IMR-90 (cell line): Measurements from ENCODE around the gene CIART. TPM values are rescaled to one million over a fixed set of nuclear protein-coding genes. Genes with fewer than 3 reads are reported as not detected.

Source experiments
- ATAC-seq: fragments of 200-7000 bp; cut with Tn5 transposase; 2 replicates; pipeline ENCODE4 v1.9.1; 2020; ENCODE audit warnings: low read depth, mild to moderate bottlenecking, moderate library complexity
- BruUV-seq: library from RNA; stranded (reverse); fragments of 400-500 nt; replicated peaks from 2 replicates; lab custom pipeline; 2021; lab: Mats Ljungman, UMichigan
- CTCF ChIA-PET: fragments of 300-600 bp; formaldehyde crosslinking; extraction: SDS; loops from one replicate; lab custom pipeline; 2021; ENCODE audit warnings: antibody characterized with exemption; lab: Yijun Ruan, JAX
- POLR2A ChIA-PET: fragments of 300-600 bp; sonication (Branson Sonifier 250); formaldehyde crosslinking; loops from one replicate; lab custom pipeline; 2022; ENCODE audit warnings: antibody characterized with exemption; ENCODE audit not compliant: unreplicated experiment; lab: Charles Lee
- DNase-seq: peaks from one replicate; pipeline ENCODE4 v3.0.0; 2013
- H2AFZ ChIP-seq: replicated peaks from 2 replicates; pipeline ENCODE3; 2013; ENCODE audit warnings: low read length, mild to moderate bottlenecking; ENCODE audit not compliant: poor library complexity
- H2AK5ac ChIP-seq: 2 replicates; pipeline ENCODE4 v1.6.1; 2013; ENCODE audit warnings: low read depth, low read length, inconsistent platforms
- H2AK9ac ChIP-seq: replicated peaks from 2 replicates; pipeline ENCODE3; 2013; ENCODE audit warnings: mild to moderate bottlenecking, low read depth, low read length, moderate library complexity; ENCODE audit not compliant: poor library complexity
- H2BK120ac ChIP-seq: 2 replicates; pipeline ENCODE4 v1.6.1; 2013; ENCODE audit warnings: low read depth, low read length, inconsistent platforms
- H2BK15ac ChIP-seq: 3 replicates; pipeline ENCODE4 v1.6.1; 2013; ENCODE audit warnings: low read depth, low read length, inconsistent platforms
- H2BK20ac ChIP-seq: 2 replicates; pipeline ENCODE4 v1.6.1; 2013; ENCODE audit warnings: low read depth, mild to moderate bottlenecking, inconsistent platforms, low read length, moderate library complexity
- H2BK5ac ChIP-seq: 2 replicates; pipeline ENCODE4 v1.6.1; 2013; ENCODE audit warnings: mild to moderate bottlenecking, low read depth, low read length, inconsistent platforms; ENCODE audit not compliant: poor library complexity, severe bottlenecking
- H3K14ac ChIP-seq: replicated peaks from 2 replicates; pipeline ENCODE4 v1.6.1; 2013; ENCODE audit warnings: low read depth, low read length, inconsistent platforms
- H3K18ac ChIP-seq: 2 replicates; pipeline ENCODE4 v1.6.1; 2013; ENCODE audit warnings: low read depth, low read length, control low read depth
- H3K23ac ChIP-seq: 2 replicates; pipeline ENCODE4 v1.6.1; 2013; ENCODE audit warnings: low read depth, low read length, inconsistent platforms
- H3K27ac ChIP-seq: 2 replicates; pipeline ENCODE4 v1.5.1; 2013; ENCODE audit warnings: mild to moderate bottlenecking, control low read depth, low read length; ENCODE audit not compliant: insufficient read depth
- H3K27me3 ChIP-seq: 2 replicates; pipeline ENCODE4 v1.6.1; 2013; ENCODE audit warnings: low read length; ENCODE audit not compliant: control insufficient read depth, insufficient read depth
- H3K36me3 ChIP-seq: 2 replicates; pipeline ENCODE4 v1.6.1; 2013; ENCODE audit warnings: low read length, mixed read lengths; ENCODE audit not compliant: control insufficient read depth, insufficient read depth
- H3K4ac ChIP-seq: 2 replicates; pipeline ENCODE4 v1.6.1; 2013; ENCODE audit warnings: low read depth, low read length, inconsistent platforms
- H3K4me1 ChIP-seq: 2 replicates; pipeline ENCODE4 v1.6.1; 2013; ENCODE audit warnings: low read length, mixed read lengths; ENCODE audit not compliant: control insufficient read depth, insufficient read depth
- H3K4me2 ChIP-seq: 2 replicates; pipeline ENCODE4 v1.6.1; 2013; ENCODE audit warnings: low read depth, mild to moderate bottlenecking, control low read depth, low read length, moderate library complexity
- H3K4me3 ChIP-seq: 2 replicates; pipeline ENCODE4 v1.5.1; 2013; ENCODE audit warnings: low read depth, mild to moderate bottlenecking, control low read depth, low read length, moderate library complexity; ENCODE audit not compliant: insufficient read depth
- H3K56ac ChIP-seq: 2 replicates; pipeline ENCODE4 v1.6.1; 2013; ENCODE audit warnings: low read length, inconsistent platforms; ENCODE audit not compliant: insufficient read depth; ENCODE audit errors: extremely low read depth
- H3K79me1 ChIP-seq, 2 experiments: 2 replicates each; pipeline ENCODE4 v1.6.1; 2013; ENCODE audit warnings: low read length in 2 of 2, inconsistent platforms in 1 of 2, low read depth in 1 of 2
- H3K9ac ChIP-seq: 2 replicates; pipeline ENCODE4 v1.6.1; 2013; ENCODE audit warnings: low read depth, low read length, control low read depth
- H3K9me1 ChIP-seq: 2 replicates; pipeline ENCODE4 v1.6.1; 2013; ENCODE audit warnings: low read length, inconsistent platforms; ENCODE audit not compliant: insufficient read depth
- H3K9me3 ChIP-seq: 2 replicates; pipeline ENCODE4 v1.6.1; 2013; ENCODE audit warnings: low read length; ENCODE audit not compliant: control insufficient read depth, insufficient read depth
- H4K20me1 ChIP-seq: 2 replicates; pipeline ENCODE4 v1.6.1; 2013; ENCODE audit warnings: low read length, inconsistent platforms; ENCODE audit not compliant: insufficient read depth
- H4K5ac ChIP-seq: 2 replicates; pipeline ENCODE4 v1.6.1; 2013; ENCODE audit warnings: mild to moderate bottlenecking, low read depth, low read length, control low read depth
- H4K8ac ChIP-seq, 2 experiments: 2 replicates each; pipeline ENCODE4 v1.6.1; 2013; ENCODE audit warnings: low read depth in 2 of 2, low read length in 2 of 2, control low read depth in 1 of 2, inconsistent platforms in 1 of 2
- H4K91ac ChIP-seq: 2 replicates; pipeline ENCODE4 v1.6.1; 2013; ENCODE audit warnings: low read depth, low read length, inconsistent platforms; ENCODE audit not compliant: insufficient read depth
- CHD1 ChIP-seq: IDR thresholded peaks from 2 replicates; pipeline ENCODE4 v1.6.1; 2012; ENCODE audit warnings: low read depth, low read length, improper control_type of control experiment
- MAFK ChIP-seq: IDR thresholded peaks from 2 replicates; pipeline ENCODE4 v1.6.1; 2012; ENCODE audit warnings: low read depth, low read length, improper control_type of control experiment
- RCOR1 ChIP-seq: IDR thresholded peaks from 2 replicates; pipeline ENCODE4 v1.6.1; 2012; ENCODE audit warnings: mild to moderate bottlenecking, low read length, improper control_type of control experiment; ENCODE audit not compliant: insufficient replicate concordance
- WGBS, 2 experiments: methylation state at CpG; one replicate each; pipeline versions ENCODE4 v1.1.5 to v1.1.7; 2013; ENCODE audit warnings: missing lambda C conversion rate in 2 of 2; ENCODE audit not compliant: insufficient read length in 1 of 2; ENCODE audit errors: extremely low coverage in 2 of 2; 5-methylcytosine and 5-hydroxymethylcytosine counted together
- dilution Hi-C: fragments of 300-500 bp; cut with HindIII; formaldehyde crosslinking; loops from one replicate; pipeline ENCODE4 v1.14.3; 2018; ENCODE audit warnings: low sequenced_read_pairs; ENCODE audit not compliant: unreplicated experiment
- in situ Hi-C: fragments of 300-500 bp; cut with MboI; formaldehyde crosslinking; loops from 3 replicates; pipeline ENCODE4 v1.14.3; 2019; ENCODE audit warnings: low sequenced_read_pairs, inconsistent platforms, mixed read lengths
- intact Hi-C: fragments of 100-400 bp; cut with micrococcal nuclease; formaldehyde crosslinking; loops from 2 replicates; pipeline ENCODE4 v1.10.0; 2022
- polyA plus RNA-seq, 3 experiments: library from polyadenylated mRNA; depleted of rRNA; stranded (reverse); fragments of >200 nt; gene quantifications; 2 replicates each; pipeline ENCODE4 v1.2.3, GENCODE V29; 2012; ENCODE audit warnings: low replicate concordance in 1 of 3
- total RNA-seq: library from RNA; depleted of rRNA; stranded (reverse); fragments of >200 nt; gene quantifications from 2 replicates; pipeline ENCODE4 v1.2.3, GENCODE V29; 2012

Gene CIART
- total and polyA plus RNA-seq, 2 of the 4 experiments (the other 2 are of a cell fraction) = 16.5 to 18.1 TPM

- H3K9me1 ChIP-seq = no peaks in the 10 kb centered on the region
- dilution Hi-C loops = no loop called here
- no peak overlapping the region for H2BK5ac ChIP-seq
- H4K20me1 ChIP-seq = no peaks in the 10 kb centered on the region
- intact Hi-C loops = loop anchor here (5.0 kb wide), 1 partner anchor 46 kb away; the partner anchor contains the start of gene ANP32E
- H3K4me3 ChIP-seq = peak overlapping the region; percentile 58
- H3K23ac ChIP-seq = peak overlapping the region; percentile 82; the same call in 1 of the 2 replicates
- no peak overlapping the region for H2BK15ac ChIP-seq
- H3K36me3 ChIP-seq = peaks cover 11% of the 10 kb centered on the region
- no peak overlapping the region for H3K27ac ChIP-seq
- peak overlapping the region; percentile 54; the same call in 1 of the 2 replicates for H3K9ac ChIP-seq
- no peak overlapping the region for H3K14ac ChIP-seq
- no peaks in the 10 kb centered on the region for H3K27me3 ChIP-seq
- TF ChIP-seq CHD1 (no peak), MAFK (no peak), RCOR1 (no peak)
- CTCF ChIA-PET = interaction anchor here (3.8 kb wide), 1 partner anchor 27 kb away, joined by 31 read pairs; no protein-coding TSS in a partner anchor
- H2AFZ ChIP-seq = no peak overlapping the region
- no CpG with 5 or more reads among the region's 12 CpGs for WGBS, 2 experiments
- no TSS peak for BruUV-seq
- H3K18ac ChIP-seq = no peak overlapping the region
- H2AK5ac ChIP-seq = no peak overlapping the region
- no peak overlapping the region for H4K91ac ChIP-seq
- no peak overlapping the region for H4K5ac ChIP-seq
- peaks cover 17 to 21% of the 10 kb centered on the region in 2 experiments; a peak in 3 of 4 replicates for H3K79me1 ChIP-seq
- POLR2A ChIA-PET = no interaction called here
- peak overlapping the region; percentile 93 for H2AK9ac ChIP-seq
- H3K4me1 ChIP-seq = peaks cover 5% of the 10 kb centered on the region
- H3K9me3 ChIP-seq = no peaks in the 10 kb centered on the region
- peak overlapping the region; percentile 84 for H3K4me2 ChIP-seq
- no peak overlapping the region for H3K56ac ChIP-seq
- H3K4ac ChIP-seq = 0 out of 2 replicates have a peak overlapping the region, but pooled peaks have one; percentile 2
- ATAC-seq (no peak), DNase-seq (no peak)
- no peak overlapping the region for H2BK120ac ChIP-seq
- H2BK20ac ChIP-seq = no peak overlapping the region
- in situ Hi-C loops = no loop called here
- no peak overlapping the region for H4K8ac ChIP-seq
Observed at GRCh38 chr1:150283260-150283659, 906 bp downstream of the CIART start.
